BJ (cell line): ENCODE measurements around the gene AAMP. TPM values are rescaled to one million over a fixed set of nuclear protein-coding genes. Genes with fewer than 3 reads are reported as not detected.

ENCODE experiments used
- CTCF ChIA-PET: fragments of 350-600 bp; formaldehyde crosslinking; extraction: SDS; loops from one replicate; lab custom pipeline; 2021; ENCODE audit warnings: antibody characterized with exemption, inconsistent platforms; lab: Yijun Ruan, JAX
- POLR2A ChIA-PET: fragments of 300-600 bp; sonication (Branson Sonifier 250); formaldehyde crosslinking; extraction: SDS; loops from one replicate; lab custom pipeline; 2021; ENCODE audit warnings: antibody characterized with exemption; lab: Charles Lee
- DNase-seq: peaks from one replicate; pipeline ENCODE4 v3.0.0-alpha.2; 2011; ENCODE audit warnings: low read depth
- H3K27me3 ChIP-seq: 2 replicates; pipeline ENCODE4 v1.6.0; 2011; ENCODE audit warnings: low read length; ENCODE audit not compliant: control insufficient read depth, insufficient read depth
- H3K36me3 ChIP-seq: 2 replicates; pipeline ENCODE4 v1.5.1; 2011; ENCODE audit warnings: low read length; ENCODE audit not compliant: control insufficient read depth, insufficient read depth
- H3K4me3 ChIP-seq: 2 replicates; pipeline ENCODE4 v1.5.1; 2011; ENCODE audit warnings: low read depth, mild to moderate bottlenecking, control low read depth, low read length
- CTCF ChIP-seq: IDR thresholded peaks from 2 replicates; pipeline ENCODE4 v1.5.1; 2011; ENCODE audit warnings: low read depth, mild to moderate bottlenecking, control low read depth, inconsistent platforms, low read length, moderate library complexity; ENCODE audit not compliant: insufficient read depth
- polyA plus RNA-seq: library from polyadenylated mRNA; depleted of rRNA; stranded (reverse); fragments of >200 nt; gene quantifications from 2 replicates; pipeline ENCODE4 v1.2.3, GENCODE V29; 2011

The AAMP gene
- polyA plus RNA-seq, 1 experiment: 84.9 TPM

GRCh38 chr2:218281449-218281848, 11.5 kb upstream of the AAMP start:
- H3K36me3 ChIP-seq: peaks cover 45% of the 10 kb centered on the region
- H3K27me3 ChIP-seq: no peaks in the 10 kb centered on the region
- ChIA-PET CTCF (no interaction called here), POLR2A (no interaction called here)
- no peak overlapping the region for H3K4me3 ChIP-seq
- no peak for DNase-seq
- TF ChIP-seq CTCF: no peak

- H3K27me3 ChIP-seq: no peaks in the 10 kb centered on the region
- CTCF ChIA-PET: interaction anchor here (0.7 kb wide), 1 partner anchor 10 kb away, joined by 3 read pairs; the partner anchor contains the start of genes AAMP and PNKD
- H3K36me3 ChIP-seq: peaks cover 48% of the 10 kb centered on the region
- DNase-seq: no peak
- no peak for TF ChIP-seq CTCF
- no peak overlapping the region for H3K4me3 ChIP-seq
- POLR2A ChIA-PET: no interaction called here
These were observed 10.4 kb upstream of the AAMP start for GRCh38 chr2:218280260-218280870.

- Histone ChIP-seq H3K4me3 (no peak overlapping the region), H3K36me3 (peaks cover 59% of the 10 kb centered on the region), H3K27me3 (no peaks in the 10 kb centered on the region)
- ChIA-PET CTCF (interaction anchor here (0.8 to 1.3 kb wide), 2 partner anchors 12 to 13 kb away, joined by 3 read pairs; no protein-coding TSS in a partner anchor), POLR2A (no interaction called here)
- TF ChIP-seq CTCF: no peak
- no peak for DNase-seq
These were observed 8.8 kb upstream of the AAMP start for GRCh38 chr2:218278531-218279360.

GRCh38 chr2:218277921-218278320, 8.0 kb upstream of the AAMP start:
- no peak for DNase-seq

More at GRCh38 chr2:218277921-218278320, 8.0 kb upstream of the AAMP start:
- POLR2A ChIA-PET: no interaction called here
- CTCF ChIA-PET: no interaction called here
- peaks cover 59% of the 10 kb centered on the region for H3K36me3 ChIP-seq
- no peak overlapping the region for H3K4me3 ChIP-seq
- no peak for TF ChIP-seq CTCF
- H3K27me3 ChIP-seq: no peaks in the 10 kb centered on the region
